Retinal pigment epithelial cell (primary cell): ENCODE results near the gene ZNF423.

Experiments used
- DNase-seq: peaks from one replicate; pipeline ENCODE4 v3.0.0-alpha.2; 2010; ENCODE audit warnings: low read depth
- H3K4me3 ChIP-seq: 2 replicates; pipeline ENCODE4 v1.5.1; 2011; ENCODE audit warnings: mild to moderate bottlenecking, low read length, control low read depth, moderate library complexity
- CTCF ChIP-seq: conservative IDR thresholded peaks from 2 replicates; pipeline ENCODE4 v1.5.1; 2011; ENCODE audit warnings: low read depth, low read length, control low read depth, inconsistent platforms

Gene ZNF423

GRCh38 chr16:49484451-49484849 lies 371.5 kb downstream of the ZNF423 start:
- no peak for DNase-seq
- TF ChIP-seq CTCF: no peak
- no peak overlapping the region for H3K4me3 ChIP-seq

GRCh38 chr16:49483651-49484450 lies 372.1 kb downstream of the ZNF423 start:
- TF ChIP-seq CTCF: no peak
- DNase-seq: no peak
- H3K4me3 ChIP-seq: no peak overlapping the region

- no peak overlapping the region for H3K4me3 ChIP-seq
- no peak for DNase-seq
- no peak for TF ChIP-seq CTCF
Measured at GRCh38 chr16:49483251-49483650, 372.7 kb downstream of the ZNF423 start.

GRCh38 chr16:49482690-49483089 lies 373.2 kb downstream of the ZNF423 start:
- H3K4me3 ChIP-seq: no peak overlapping the region
- DNase-seq: no peak
- no peak for TF ChIP-seq CTCF

GRCh38 chr16:49478616-49479015 lies 377.3 kb downstream of the ZNF423 start:
- DNase-seq: no peak
- TF ChIP-seq CTCF: no peak
- no peak overlapping the region for H3K4me3 ChIP-seq

GRCh38 chr16:49478107-49478506 lies 377.8 kb downstream of the ZNF423 start:
- DNase-seq: no peak
- no peak overlapping the region for H3K4me3 ChIP-seq
- no peak for TF ChIP-seq CTCF

GRCh38 chr16:49477250-49477895 lies 378.5 kb downstream of the ZNF423 start:
- no peak for DNase-seq
- H3K4me3 ChIP-seq: no peak overlapping the region
- TF ChIP-seq CTCF: no peak
